HCT116 (cell line): ENCODE data around the gene ANKRD44. TPM values are rescaled to one million over a fixed set of nuclear protein-coding genes. Genes with fewer than 3 reads are reported as not detected.

Source experiments
- ATAC-seq: fragments of 200-7000 bp; cut with Tn5 transposase; 2 replicates; pipeline ENCODE4 v1.9.1; 2020; ENCODE audit warnings: mild to moderate bottlenecking, moderate library complexity
- BruUV-seq: library from RNA; stranded (reverse); fragments of 400-500 nt; replicated peaks from 2 replicates; lab custom pipeline; 2021; lab: Mats Ljungman, UMichigan
- CTCF ChIA-PET: fragments of 300-600 bp; sonication (Branson Sonifier 250); formaldehyde crosslinking; loops from one replicate; lab custom pipeline; 2021; ENCODE audit warnings: antibody characterized with exemption; lab: Charles Lee
- POLR2A ChIA-PET: fragments of 300-600, 350-600 bp; sonication (Branson Sonifier 250); formaldehyde crosslinking; loops from one replicate; lab custom pipeline; 2021; ENCODE audit warnings: antibody characterized with exemption; lab: Charles Lee
- RAD21 ChIA-PET, 2 experiments: fragments of 300-600 bp; sonication (Branson Sonifier 250); formaldehyde crosslinking; loops; one replicate each; lab custom pipeline; 2023; ENCODE audit warnings: low total read pairs in 2 of 2; ENCODE audit not compliant: uncharacterized antibody in 2 of 2, unreplicated experiment in 2 of 2, low non-redundant PET in 1 of 2; lab: Charles Lee
- DNase-seq: peaks from one replicate; pipeline ENCODE4 v3.0.0-alpha.2; 2010; ENCODE audit warnings: low read depth, low spot score
- H2AFZ ChIP-seq: fragments of 200-600 bp; shearing (Covaris generic), sonication (generic); 2 replicates; pipeline ENCODE4 v1.6.1; 2017; ENCODE audit warnings: low read depth, mixed run types, mixed read lengths, antibody characterized with exemption, low read length; ENCODE audit not compliant: poor library complexity, severe bottlenecking
- H3K27ac ChIP-seq: 2 replicates; pipeline ENCODE4 v1.5.1; 2012; ENCODE audit warnings: low read depth, low read length
- H3K27me3 ChIP-seq: fragments of 200-600 bp; sonication (generic); 2 replicates; pipeline ENCODE4 v1.6.1; 2016; ENCODE audit warnings: mixed run types, low read length, mixed read lengths; ENCODE audit not compliant: insufficient read depth
- H3K36me3 ChIP-seq, 2 experiments: fragments of 200-500 bp in 1 of 2; fragments of 200-600 bp in 1 of 2; sonication (Bioruptor generic) in 1 of 2; sonication (generic) in 1 of 2; 2 replicates each; pipeline versions ENCODE4 v1.5.1 to v1.6.1; 2014 to 2016; ENCODE audit warnings: low read length in 2 of 2, inconsistent platforms in 1 of 2, mixed read lengths in 1 of 2, mixed run types in 1 of 2; ENCODE audit not compliant: insufficient read depth in 2 of 2, control insufficient read depth in 1 of 2
- H3K4me1 ChIP-seq, 2 experiments: fragments of 200-600 bp in 1 of 2; sonication (generic) in 1 of 2; 2 replicates each; pipeline versions ENCODE4 v1.5.1 to v1.6.1; 2012 to 2017; ENCODE audit warnings: low read length in 2 of 2, inconsistent platforms in 1 of 2, mild to moderate bottlenecking in 1 of 2, mixed read lengths in 1 of 2, mixed run types in 1 of 2, moderate library complexity in 1 of 2; ENCODE audit not compliant: insufficient read depth in 2 of 2, control insufficient read depth in 1 of 2
- H3K4me2 ChIP-seq: fragments of 200-600 bp; sonication (generic); 2 replicates; pipeline ENCODE4 v1.6.1; 2017; ENCODE audit warnings: mixed run types, low read length, mixed read lengths
- H3K4me3 ChIP-seq, 2 experiments: fragments of 200-600 bp in 1 of 2; sonication (generic) in 1 of 2; replicated peaks in 1 of 2; 2 replicates each; pipeline ENCODE4 v1.5.1; 2011 to 2016; ENCODE audit warnings: low read length in 2 of 2, control low read depth in 1 of 2, low read depth in 1 of 2, mild to moderate bottlenecking in 1 of 2, mixed read lengths in 1 of 2, mixed run types in 1 of 2
- H3K79me2 ChIP-seq: fragments of 200-600 bp; sonication (generic); 2 replicates; pipeline ENCODE4 v1.6.1; 2017; ENCODE audit warnings: mild to moderate bottlenecking, mixed run types, low read length, moderate library complexity, mixed read lengths; ENCODE audit not compliant: insufficient read depth
- H3K9ac ChIP-seq: fragments of 200-600 bp; sonication (generic); 2 replicates; pipeline ENCODE4 v1.6.1; 2016; ENCODE audit warnings: low read length, mixed read lengths
- H3K9me2 ChIP-seq: fragments of 200-600 bp; sonication (generic), shearing (Covaris generic); 2 replicates; pipeline ENCODE4 v1.6.1; 2017; ENCODE audit warnings: mixed run types, mild to moderate bottlenecking, moderate library complexity; ENCODE audit not compliant: insufficient read depth
- H3K9me3 ChIP-seq, 2 experiments: fragments of 200-500 bp in 1 of 2; fragments of 200-600 bp in 1 of 2; sonication (Bioruptor generic) in 1 of 2; sonication (generic) in 1 of 2; 2 replicates each; pipeline ENCODE4 v1.6.1; 2014 to 2017; ENCODE audit warnings: low read length in 2 of 2, mixed read lengths in 2 of 2, inconsistent platforms in 1 of 2, low read depth in 1 of 2, mild to moderate bottlenecking in 1 of 2, mixed run types in 1 of 2, moderate library complexity in 1 of 2; ENCODE audit not compliant: control insufficient read depth in 1 of 2, insufficient read depth in 1 of 2
- H4K20me1 ChIP-seq: fragments of 200-600 bp; sonication (generic), shearing (Covaris generic); 2 replicates; pipeline ENCODE4 v1.6.1; 2017; ENCODE audit warnings: mixed run types, mild to moderate bottlenecking, moderate library complexity; ENCODE audit not compliant: insufficient read depth
- CBX3 ChIP-seq: IDR thresholded peaks from 2 replicates; pipeline ENCODE4 v1.6.1; 2012; ENCODE audit warnings: low read depth
- CEBPB ChIP-seq: IDR thresholded peaks from 2 replicates; pipeline ENCODE4 v1.6.1; 2012; ENCODE audit warnings: low read depth
- CTCF ChIP-seq, 3 experiments: fragments of 200-600 bp in 1 of 3; sonication (generic) in 1 of 3; IDR thresholded peaks in 2 of 3; conservative IDR thresholded peaks in 1 of 3; 2 replicates each; pipeline ENCODE4 v1.5.1; 2012 to 2017; ENCODE audit warnings: low read depth in 2 of 3, low read length in 2 of 3, antibody characterized with exemption in 1 of 3, borderline replicate concordance in 1 of 3, control low read depth in 1 of 3, mild to moderate bottlenecking in 1 of 3, mixed read lengths in 1 of 3, mixed run types in 1 of 3, moderate library complexity in 1 of 3; ENCODE audit not compliant: insufficient read depth in 1 of 3
- EZH2phosphoT487 ChIP-seq: fragments of 200-600 bp; IDR thresholded peaks from 2 replicates; pipeline ENCODE4 v1.6.1; 2018; ENCODE audit warnings: antibody characterized with exemption, borderline replicate concordance
- MAX ChIP-seq: IDR thresholded peaks from 2 replicates; pipeline ENCODE4 v1.6.1; 2012
- RAD21 ChIP-seq: IDR thresholded peaks from 2 replicates; pipeline ENCODE4 v1.6.1; 2012; ENCODE audit warnings: low read depth, mild to moderate bottlenecking
- REST ChIP-seq: IDR thresholded peaks from 2 replicates; pipeline ENCODE4 v1.6.1; 2012; ENCODE audit warnings: low read depth
- SRF ChIP-seq: IDR thresholded peaks from 2 replicates; pipeline ENCODE4 v1.6.1; 2012; ENCODE audit warnings: low read depth
- intact Hi-C: fragments of 100-400 bp; cut with micrococcal nuclease; formaldehyde crosslinking; loops from 2 replicates; pipeline ENCODE4 v1.10.0; 2022
- total RNA-seq: library from RNA; stranded (reverse); gene quantifications from one replicate; pipeline ENCODE4 v1.2.1, GENCODE V29; 2021; ENCODE audit not compliant: unreplicated experiment

The ANKRD44 gene
- total RNA-seq, 1 experiment from 2014 or later, result 2.7 TPM

- no TSS peak for BruUV-seq
- TF ChIP-seq CBX3 (no peak), RAD21 (no peak), CEBPB (no peak), MAX (no peak), EZH2phosphoT487 (no peak), SRF (no peak), REST (no peak), CTCF (IDR thresholded peaks at IDR 0.05 in 2 of 3, conservative IDR thresholded peaks at IDR 0.05 in 1 of 3; ENCODE audit: borderline replicate concordance in 1 of 3, insufficient read depth in 1 of 3, low read depth in 2 of 3, low read length in 2 of 3) (no peak)
- H3K79me2 ChIP-seq, result no peaks in the 10 kb centered on the region
- H3K9me3 ChIP-seq, result no peaks in the 10 kb centered on the region
- no peaks in the 10 kb centered on the region for H3K9me2 ChIP-seq
- CTCF ChIA-PET, result no interaction called here
- H4K20me1 ChIP-seq, result no peaks in the 10 kb centered on the region
- DNase-seq (no peak), ATAC-seq (no peak)
- H3K27ac ChIP-seq, result no peak overlapping the region
- no peaks in the 10 kb centered on the region for H3K36me3 ChIP-seq
- intact Hi-C loops, result no loop called here
- no peak overlapping the region for H3K4me3 ChIP-seq
- no peak overlapping the region for H3K4me2 ChIP-seq
- no peaks in the 10 kb centered on the region for H3K4me1 ChIP-seq
- no peaks in the 10 kb centered on the region for H3K27me3 ChIP-seq
- RAD21 ChIA-PET, result no interaction called here
- POLR2A ChIA-PET, result no interaction called here
- H2AFZ ChIP-seq, result no peak overlapping the region
- H3K9ac ChIP-seq, result no peak overlapping the region
Measured at GRCh38 chr2:197255543-197255942, 55.0 kb downstream of the ANKRD44 start.
